ENCODE results near the gene DTWD1.
"Not testable (repeated sequence)": the region's sequence is repeated elsewhere in the genome, so short reads cannot be mapped to it uniquely, and the experiment has no call there.

DTWD1 gene

DNA sequence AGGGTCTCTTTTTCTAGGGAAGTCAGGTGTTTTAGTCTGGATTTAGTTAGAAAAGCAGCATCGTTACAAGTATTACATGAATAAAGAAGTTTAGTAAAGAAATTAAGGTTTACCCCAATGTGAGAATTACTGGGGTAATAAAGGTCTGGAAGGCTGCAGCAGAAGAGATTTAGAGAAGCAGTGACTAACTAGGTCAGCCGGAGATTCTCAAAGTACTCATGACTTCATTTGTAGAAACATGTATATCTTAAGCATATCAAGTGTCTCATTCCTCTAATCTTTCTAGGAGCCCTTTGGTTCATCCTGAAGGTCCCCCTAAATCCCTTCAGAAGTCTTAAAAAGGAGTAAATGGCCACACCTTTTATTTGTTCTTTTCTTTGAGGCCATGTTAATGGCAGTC, 26.0 kb downstream of the DTWD1 start:
- no peak for DNase-seq

DNA sequence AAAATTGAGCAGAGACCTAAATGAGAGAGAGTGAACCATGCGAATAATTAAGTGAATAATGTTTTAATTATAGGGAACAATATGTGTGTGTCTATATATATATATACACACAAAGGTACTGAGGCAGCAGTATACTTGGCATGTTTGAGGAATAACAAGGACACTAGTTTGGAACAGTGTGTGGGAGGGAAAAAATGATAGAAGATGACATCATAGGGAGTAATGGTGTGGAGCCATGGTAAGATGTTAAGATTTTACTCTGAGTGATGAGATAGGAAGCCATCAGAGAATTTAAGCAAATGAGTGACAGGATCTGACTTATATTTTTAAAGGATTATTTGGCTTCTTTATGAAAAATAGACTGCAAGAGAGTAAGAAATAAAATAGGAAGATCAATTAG, 29.1 kb downstream of the DTWD1 start:
- no peak for DNase-seq

DNA sequence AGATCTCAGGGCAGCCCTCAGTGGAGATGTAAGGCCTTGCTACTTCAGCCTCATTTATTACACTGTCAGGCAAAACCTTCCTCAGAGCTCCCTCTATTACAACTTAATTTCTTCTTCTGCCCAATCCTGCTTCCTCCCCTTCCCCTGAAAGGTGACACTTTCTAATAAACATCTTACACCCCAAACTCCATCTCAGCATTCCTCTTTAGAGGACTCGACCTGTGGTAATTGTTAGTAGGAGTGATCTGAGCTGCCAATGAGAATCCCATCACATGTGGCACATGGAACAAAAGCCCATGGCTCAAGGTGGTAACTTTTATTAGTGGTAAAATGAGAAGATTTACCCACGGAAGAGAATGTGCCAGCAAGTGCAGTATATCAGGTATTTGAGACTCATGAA, 29.8 kb downstream of the DTWD1 start:
- no peak for DNase-seq

GRCh38 chr15:49652922-49653321, 32.1 kb downstream of the DTWD1 start:
- no peak for DNase-seq

DNA sequence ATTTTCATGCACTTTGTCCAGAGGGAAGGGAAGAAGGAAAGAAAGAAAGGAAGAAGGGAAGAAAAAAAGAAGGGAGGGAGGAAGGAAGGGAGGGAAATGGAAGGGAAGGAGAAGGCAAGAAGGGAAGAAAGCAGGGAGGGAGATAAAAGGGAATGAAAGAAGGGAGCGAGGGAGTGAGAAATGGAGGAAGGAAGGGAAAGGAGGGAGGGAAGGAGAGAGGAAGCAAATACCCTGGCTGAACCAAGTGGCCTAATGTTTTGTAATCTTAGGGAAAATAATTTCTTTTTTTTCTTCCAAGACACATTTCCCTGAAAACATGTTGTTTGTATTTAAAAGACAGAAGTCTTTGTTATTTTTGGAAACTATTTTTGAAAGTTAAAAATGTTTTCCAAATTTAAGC, 35.9 kb downstream of the DTWD1 start:
- no peak for DNase-seq

GRCh38 chr15:49664716-49665115, 43.9 kb downstream of the DTWD1 start:
- no peak for DNase-seq

DNA sequence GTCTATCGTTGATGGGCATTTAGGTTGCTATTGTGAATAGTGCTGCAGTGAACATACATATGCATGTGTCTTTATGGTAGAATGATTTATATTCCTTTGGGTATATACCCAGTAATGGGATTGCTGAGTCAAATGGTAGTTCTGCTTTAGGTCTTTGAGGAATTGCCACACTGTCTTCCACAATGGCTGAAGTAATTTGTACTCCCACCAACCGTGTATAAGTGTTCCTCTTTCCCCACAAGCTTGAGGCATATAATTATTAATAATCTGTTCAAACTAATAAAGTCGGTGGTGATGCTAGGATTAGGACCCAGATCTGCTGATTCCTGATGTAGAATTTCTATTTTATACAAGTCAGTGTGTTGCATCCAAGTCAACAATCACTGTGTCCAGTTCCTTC, 45.6 kb downstream of the DTWD1 start:
- not testable (repeated sequence) for DNase-seq

DNA sequence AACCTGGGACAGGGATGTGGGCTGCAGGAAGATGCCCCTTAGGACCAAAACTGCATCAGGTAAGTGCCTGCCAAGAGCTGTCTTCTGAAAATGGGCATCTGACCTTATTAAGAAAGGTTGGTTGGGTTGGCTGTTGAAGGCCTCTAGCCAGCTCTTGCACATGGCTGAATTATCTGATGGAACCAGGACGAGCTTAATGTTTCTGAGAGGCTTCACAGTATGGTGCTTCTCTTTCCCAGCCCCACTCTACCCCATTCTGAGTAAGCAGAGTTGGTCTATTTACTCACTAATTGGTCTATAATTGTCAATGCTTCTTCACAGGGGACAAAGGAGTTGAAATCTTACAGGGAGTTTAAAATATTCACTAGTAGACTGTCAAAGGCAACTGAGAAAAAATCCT, 48.4 kb downstream of the DTWD1 start:
- no peak for DNase-seq

DNA sequence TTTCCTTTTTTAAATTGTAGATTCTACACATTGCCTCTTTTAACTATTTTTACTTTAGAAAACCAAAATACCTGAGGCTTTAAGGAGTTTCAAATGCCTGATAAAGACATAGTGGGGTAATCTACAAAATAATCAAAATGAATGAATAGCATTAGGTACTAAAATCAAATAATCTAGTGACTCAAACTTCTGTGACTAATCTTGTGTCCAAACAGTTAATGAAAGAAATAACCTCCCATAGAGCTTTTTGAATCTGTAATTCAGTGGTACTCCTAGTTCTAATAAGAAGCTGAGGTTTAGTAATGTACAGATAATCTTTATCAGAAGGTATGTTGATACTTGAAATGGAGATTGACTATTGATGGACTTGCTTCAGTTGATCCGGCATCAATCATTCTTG, 53.0 kb downstream of the DTWD1 start:
- no peak for DNase-seq

DNA sequence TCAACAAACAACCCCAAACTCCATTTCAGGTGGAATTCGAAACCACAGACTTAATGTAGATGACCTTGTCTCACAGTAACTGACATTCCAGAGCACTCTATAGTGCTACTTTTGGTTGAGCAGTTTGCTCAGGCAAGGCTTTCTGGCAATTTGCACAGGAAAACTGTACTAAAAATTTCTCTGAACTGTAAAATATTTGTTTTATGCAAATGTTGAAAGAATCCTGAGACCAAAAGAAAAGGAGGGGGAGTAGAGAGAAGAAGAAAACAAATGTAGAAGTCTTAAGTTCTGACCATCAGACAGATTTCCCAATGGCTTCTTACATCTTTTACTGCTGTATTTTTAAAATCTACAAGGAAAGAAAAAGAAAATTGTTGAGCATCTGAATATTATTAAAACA, 53.5 kb downstream of the DTWD1 start:
- DNase-seq: no peak

GRCh38 chr15:49675041-49675440, 54.2 kb downstream of the DTWD1 start:
- no peak for DNase-seq

DNA sequence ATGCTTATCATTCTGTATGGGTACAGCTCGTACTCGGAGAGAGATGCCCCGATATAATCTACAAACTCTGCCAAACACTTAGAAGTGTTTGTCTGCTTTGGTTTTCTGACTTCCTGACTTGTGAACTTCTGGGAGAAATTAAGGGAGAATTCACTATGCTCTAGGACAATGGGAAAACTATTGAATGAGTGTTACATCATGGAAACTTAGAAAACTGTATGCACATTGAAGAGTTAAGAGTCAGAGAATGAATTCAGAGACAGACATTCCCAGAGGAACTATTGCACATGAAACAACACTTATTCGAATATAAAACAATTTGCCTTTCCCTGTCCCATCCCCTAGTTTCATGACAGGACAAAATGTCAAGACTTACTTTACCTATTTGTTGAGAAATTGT, 57.8 kb downstream of the DTWD1 start:
- no peak for DNase-seq

- no peak for DNase-seq
Observed at GRCh38 chr15:49686599-49686998, 65.8 kb downstream of the DTWD1 start.

GRCh38 chr15:49688135-49688790, 67.4 kb downstream of the DTWD1 start:
- no peak for DNase-seq

DNA sequence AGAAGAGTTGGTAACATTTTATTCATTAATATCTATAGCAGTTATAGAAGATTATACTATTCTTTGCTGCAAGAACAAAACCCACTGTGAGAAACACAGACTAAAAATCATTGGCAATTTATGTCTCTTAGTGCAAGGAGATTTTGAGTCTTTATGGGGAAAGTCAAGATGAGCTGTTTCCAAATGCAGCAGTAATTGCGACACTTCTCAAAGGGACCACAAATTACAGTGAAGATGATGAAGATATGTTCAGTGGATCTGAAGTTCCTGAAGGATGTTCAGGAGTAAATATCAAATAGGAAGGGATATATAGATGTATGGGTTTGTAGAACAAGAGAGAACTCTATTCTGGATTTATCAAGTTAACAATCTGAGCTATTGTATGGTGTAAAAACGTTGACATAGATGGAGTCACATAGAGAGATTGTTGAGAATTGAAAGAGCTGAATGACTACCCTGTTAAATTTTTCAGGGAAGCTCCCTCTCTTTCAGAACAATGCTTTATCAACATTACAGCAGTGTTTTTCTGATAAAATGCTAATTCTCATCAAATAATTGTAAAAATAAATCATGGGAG, 71.8 kb downstream of the DTWD1 start:
- no peak for DNase-seq

DNA sequence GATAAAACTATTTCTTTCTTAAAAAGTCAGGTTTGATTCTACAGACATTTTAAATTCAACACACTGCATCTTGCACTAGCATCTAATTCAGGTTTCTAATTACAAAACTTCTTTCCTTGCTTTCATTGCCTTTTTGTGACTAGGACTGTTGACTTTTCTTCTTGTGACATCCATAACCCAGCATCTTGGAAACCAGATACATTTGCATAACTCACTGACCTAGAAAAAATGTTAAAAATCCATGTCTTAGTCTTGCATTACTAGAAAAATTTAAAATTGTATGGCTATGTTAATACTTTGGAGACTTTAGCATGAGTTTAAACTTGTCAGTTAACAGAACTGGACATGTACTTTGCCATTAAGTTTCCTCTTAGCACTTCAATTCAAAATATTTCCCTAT, 72.7 kb downstream of the DTWD1 start:
- DNase-seq: no peak

DNA sequence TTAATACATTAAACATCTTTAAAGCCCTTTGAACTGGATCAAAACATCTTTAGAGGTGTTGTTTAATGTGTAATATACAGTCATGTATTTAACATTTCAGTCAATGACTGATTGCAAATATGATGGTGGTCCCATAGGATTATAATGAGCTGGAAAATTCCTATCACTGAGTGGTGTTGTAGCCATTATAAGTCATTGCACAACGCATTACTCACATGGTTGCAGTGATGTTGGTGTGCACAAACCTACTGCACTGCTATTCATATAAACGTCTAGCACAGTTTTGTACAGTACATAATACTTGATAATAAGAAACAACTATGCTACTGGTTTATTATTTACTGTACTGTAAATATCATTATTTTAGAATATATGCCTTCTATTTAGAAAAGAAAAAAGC, 75.6 kb downstream of the DTWD1 start:
- DNase-seq: no peak

- no peak for DNase-seq
Observed at GRCh38 chr15:49697121-49697520, 76.3 kb downstream of the DTWD1 start.

- not testable (repeated sequence) for DNase-seq
Observed at GRCh38 chr15:49702982-49703381, 82.1 kb downstream of the DTWD1 start.
